ENCODE results near the gene HCFC2.

The HCFC2 gene

DNA sequence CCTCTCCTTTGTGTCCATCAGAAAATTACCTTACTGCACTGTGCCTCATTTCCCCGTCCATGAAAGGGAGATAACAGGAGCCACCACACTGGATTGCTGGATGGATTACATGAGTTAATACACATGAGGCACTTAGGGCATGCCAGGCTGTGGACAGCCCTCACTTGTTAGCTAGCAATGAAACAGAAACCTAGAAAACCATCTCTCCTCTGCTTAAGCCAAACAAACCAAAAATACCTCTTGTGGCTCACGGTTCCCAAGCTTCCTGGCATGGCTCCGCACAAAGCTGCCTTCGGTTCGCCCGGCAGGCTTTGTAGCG lies 660 bp upstream of the HCFC2 start:
- no peak for TF ChIP-seq CTCF (IDR thresholded peaks at IDR 0.05)

DNA sequence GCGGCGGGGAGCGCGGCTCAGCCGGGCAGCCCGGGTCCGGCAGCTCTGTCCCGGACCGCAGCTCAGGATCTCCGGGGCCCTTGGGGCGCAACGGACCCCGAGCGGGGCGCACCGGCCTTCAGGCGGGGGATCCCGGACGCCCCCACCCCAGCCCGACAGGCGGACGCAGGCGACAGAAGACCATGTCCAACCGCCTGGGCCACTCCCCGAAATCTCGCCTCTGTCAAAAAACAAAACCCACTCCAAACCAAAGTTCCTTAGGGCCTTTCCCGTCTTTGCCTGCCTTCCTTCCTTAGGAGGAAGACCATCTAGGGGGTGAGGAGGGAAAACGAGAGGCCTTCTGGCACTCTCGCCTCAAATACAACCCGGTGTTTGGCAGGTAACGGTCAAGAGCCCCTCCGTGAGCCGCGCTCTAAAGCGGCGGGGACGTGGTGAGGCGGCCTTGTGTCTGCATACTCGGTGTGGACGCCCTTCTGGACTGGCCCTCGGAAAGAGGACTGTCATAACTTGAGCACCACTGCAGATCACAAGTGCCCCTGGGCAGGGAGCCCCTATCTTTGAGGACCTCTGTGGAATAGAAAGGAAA lies 604 bp downstream of the HCFC2 start:
- no peak for TF ChIP-seq CTCF (IDR thresholded peaks at IDR 0.05)

DNA sequence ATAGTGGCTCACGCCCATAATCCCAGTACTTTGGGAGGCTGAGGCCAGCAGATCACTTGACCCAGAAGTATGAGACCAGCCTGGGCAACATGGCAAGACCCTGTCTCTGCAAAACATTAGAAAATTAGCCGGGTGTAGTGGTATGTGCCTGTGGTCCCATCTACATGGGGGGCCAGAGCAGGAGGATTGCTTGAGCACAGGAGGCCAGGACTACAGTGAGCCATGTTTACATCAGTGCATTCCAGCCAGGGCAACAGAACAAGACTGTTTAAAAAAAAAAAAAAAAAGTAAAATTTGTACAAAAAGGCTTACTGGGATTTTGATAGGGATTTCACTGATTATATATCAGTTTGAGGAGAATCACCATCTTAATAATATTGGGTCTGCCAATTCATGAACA lies 7.8 kb downstream of the HCFC2 start:
- TF ChIP-seq CTCF (IDR thresholded peaks at IDR 0.05) = no peak

DNA sequence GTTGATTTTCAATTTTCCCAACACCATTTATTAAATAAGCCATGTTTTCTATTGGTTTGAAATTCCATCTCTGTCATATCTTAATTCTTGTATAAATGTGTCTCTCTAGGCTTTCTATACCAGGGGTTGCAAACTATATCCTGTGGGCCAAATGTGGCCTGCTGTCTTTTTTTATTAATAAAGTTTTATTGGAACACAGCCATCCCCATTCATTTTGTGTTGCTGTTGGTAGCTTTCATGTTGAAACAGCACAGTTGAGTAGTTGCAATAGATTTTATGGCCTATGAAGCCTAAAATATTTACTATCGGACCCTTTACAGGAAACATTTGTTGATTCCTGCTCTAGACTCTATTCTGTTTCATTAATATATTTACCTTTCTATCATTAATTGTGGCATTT lies 9.4 kb downstream of the HCFC2 start:
- TF ChIP-seq CTCF (IDR thresholded peaks at IDR 0.05) = no peak

DNA sequence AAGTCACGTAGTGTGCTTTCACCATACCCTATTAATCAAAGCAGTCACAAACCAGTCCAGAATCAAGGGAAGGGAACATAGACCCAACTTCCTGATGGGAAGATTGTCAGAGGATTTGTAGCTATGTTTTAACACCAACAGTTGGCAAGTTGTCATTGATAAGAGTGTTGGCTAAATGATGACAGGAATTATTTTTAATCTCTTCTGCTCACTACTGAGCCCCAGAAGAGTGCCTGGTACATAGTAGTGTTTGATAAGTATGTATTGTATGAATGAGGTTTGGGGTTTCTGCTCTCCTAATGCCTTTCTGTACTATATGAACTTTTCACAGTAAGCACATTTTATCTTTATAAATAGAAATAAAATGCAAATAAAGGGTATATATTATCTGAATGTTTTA lies 14.7 kb downstream of the HCFC2 start:
- TF ChIP-seq CTCF (IDR thresholded peaks at IDR 0.05) = no peak

- TF ChIP-seq CTCF (IDR thresholded peaks at IDR 0.05) = no peak
Observed at GRCh38 chr12:104080764-104081163, 16.4 kb downstream of the HCFC2 start.

- TF ChIP-seq CTCF (IDR thresholded peaks at IDR 0.05) = no peak
Observed at GRCh38 chr12:104083769-104084475, 19.6 kb downstream of the HCFC2 start.

GRCh38 chr12:104090685-104091084 lies 26.4 kb downstream of the HCFC2 start:
- TF ChIP-seq CTCF (IDR thresholded peaks at IDR 0.05) = no peak

Measured in LNCAP (cell line).